HCT116 (cell line): ENCODE measurements around the gene ASPHD2. TPM values are rescaled to one million over a fixed set of nuclear protein-coding genes. Genes with fewer than 3 reads are reported as not detected.

Source experiments
- ATAC-seq: fragments of 200-7000 bp; cut with Tn5 transposase; 2 replicates; pipeline ENCODE4 v1.9.1; 2020; ENCODE audit warnings: mild to moderate bottlenecking, moderate library complexity
- BruUV-seq: library from RNA; stranded (reverse); fragments of 400-500 nt; replicated peaks from 2 replicates; lab custom pipeline; 2021; lab: Mats Ljungman, UMichigan
- CTCF ChIA-PET: fragments of 300-600 bp; sonication (Branson Sonifier 250); formaldehyde crosslinking; loops from one replicate; lab custom pipeline; 2021; ENCODE audit warnings: antibody characterized with exemption; lab: Charles Lee
- POLR2A ChIA-PET: fragments of 300-600, 350-600 bp; sonication (Branson Sonifier 250); formaldehyde crosslinking; loops from one replicate; lab custom pipeline; 2021; ENCODE audit warnings: antibody characterized with exemption; lab: Charles Lee
- RAD21 ChIA-PET, 2 experiments: fragments of 300-600 bp; sonication (Branson Sonifier 250); formaldehyde crosslinking; loops; one replicate each; lab custom pipeline; 2023; ENCODE audit warnings: low total read pairs in 2 of 2; ENCODE audit not compliant: uncharacterized antibody in 2 of 2, unreplicated experiment in 2 of 2, low non-redundant PET in 1 of 2; lab: Charles Lee
- DNase-seq: peaks from one replicate; pipeline ENCODE4 v3.0.0-alpha.2; 2010; ENCODE audit warnings: low read depth, low spot score
- H2AFZ ChIP-seq: fragments of 200-600 bp; shearing (Covaris generic), sonication (generic); 2 replicates; pipeline ENCODE4 v1.6.1; 2017; ENCODE audit warnings: low read depth, mixed run types, mixed read lengths, antibody characterized with exemption, low read length; ENCODE audit not compliant: poor library complexity, severe bottlenecking
- H3K27ac ChIP-seq: 2 replicates; pipeline ENCODE4 v1.5.1; 2012; ENCODE audit warnings: low read depth, low read length
- H3K27me3 ChIP-seq: fragments of 200-600 bp; sonication (generic); 2 replicates; pipeline ENCODE4 v1.6.1; 2016; ENCODE audit warnings: mixed run types, low read length, mixed read lengths; ENCODE audit not compliant: insufficient read depth
- H3K36me3 ChIP-seq, 2 experiments: fragments of 200-500 bp in 1 of 2; fragments of 200-600 bp in 1 of 2; sonication (Bioruptor generic) in 1 of 2; sonication (generic) in 1 of 2; 2 replicates each; pipeline versions ENCODE4 v1.5.1 to v1.6.1; 2014 to 2016; ENCODE audit warnings: low read length in 2 of 2, inconsistent platforms in 1 of 2, mixed read lengths in 1 of 2, mixed run types in 1 of 2; ENCODE audit not compliant: insufficient read depth in 2 of 2, control insufficient read depth in 1 of 2
- H3K4me1 ChIP-seq, 2 experiments: fragments of 200-600 bp in 1 of 2; sonication (generic) in 1 of 2; 2 replicates each; pipeline versions ENCODE4 v1.5.1 to v1.6.1; 2012 to 2017; ENCODE audit warnings: low read length in 2 of 2, inconsistent platforms in 1 of 2, mild to moderate bottlenecking in 1 of 2, mixed read lengths in 1 of 2, mixed run types in 1 of 2, moderate library complexity in 1 of 2; ENCODE audit not compliant: insufficient read depth in 2 of 2, control insufficient read depth in 1 of 2
- H3K4me2 ChIP-seq: fragments of 200-600 bp; sonication (generic); 2 replicates; pipeline ENCODE4 v1.6.1; 2017; ENCODE audit warnings: mixed run types, low read length, mixed read lengths
- H3K4me3 ChIP-seq, 2 experiments: fragments of 200-600 bp in 1 of 2; sonication (generic) in 1 of 2; replicated peaks in 1 of 2; 2 replicates each; pipeline ENCODE4 v1.5.1; 2011 to 2016; ENCODE audit warnings: low read length in 2 of 2, control low read depth in 1 of 2, low read depth in 1 of 2, mild to moderate bottlenecking in 1 of 2, mixed read lengths in 1 of 2, mixed run types in 1 of 2
- H3K79me2 ChIP-seq: fragments of 200-600 bp; sonication (generic); 2 replicates; pipeline ENCODE4 v1.6.1; 2017; ENCODE audit warnings: mild to moderate bottlenecking, mixed run types, low read length, moderate library complexity, mixed read lengths; ENCODE audit not compliant: insufficient read depth
- H3K9ac ChIP-seq: fragments of 200-600 bp; sonication (generic); 2 replicates; pipeline ENCODE4 v1.6.1; 2016; ENCODE audit warnings: low read length, mixed read lengths
- H3K9me2 ChIP-seq: fragments of 200-600 bp; sonication (generic), shearing (Covaris generic); 2 replicates; pipeline ENCODE4 v1.6.1; 2017; ENCODE audit warnings: mixed run types, mild to moderate bottlenecking, moderate library complexity; ENCODE audit not compliant: insufficient read depth
- H3K9me3 ChIP-seq, 2 experiments: fragments of 200-500 bp in 1 of 2; fragments of 200-600 bp in 1 of 2; sonication (Bioruptor generic) in 1 of 2; sonication (generic) in 1 of 2; 2 replicates each; pipeline ENCODE4 v1.6.1; 2014 to 2017; ENCODE audit warnings: low read length in 2 of 2, mixed read lengths in 2 of 2, inconsistent platforms in 1 of 2, low read depth in 1 of 2, mild to moderate bottlenecking in 1 of 2, mixed run types in 1 of 2, moderate library complexity in 1 of 2; ENCODE audit not compliant: control insufficient read depth in 1 of 2, insufficient read depth in 1 of 2
- H4K20me1 ChIP-seq: fragments of 200-600 bp; sonication (generic), shearing (Covaris generic); 2 replicates; pipeline ENCODE4 v1.6.1; 2017; ENCODE audit warnings: mixed run types, mild to moderate bottlenecking, moderate library complexity; ENCODE audit not compliant: insufficient read depth
- CEBPB ChIP-seq: IDR thresholded peaks from 2 replicates; pipeline ENCODE4 v1.6.1; 2012; ENCODE audit warnings: low read depth
- ELF1 ChIP-seq: IDR thresholded peaks from 2 replicates; pipeline ENCODE4 v1.6.1; 2012; ENCODE audit warnings: low read depth, borderline replicate concordance
- EZH2phosphoT487 ChIP-seq: fragments of 200-600 bp; IDR thresholded peaks from 2 replicates; pipeline ENCODE4 v1.6.1; 2018; ENCODE audit warnings: antibody characterized with exemption, borderline replicate concordance
- POLR2A ChIP-seq: IDR thresholded peaks from 2 replicates; pipeline ENCODE4 v1.7.0; 2011; ENCODE audit warnings: borderline replicate concordance; ENCODE audit not compliant: insufficient read depth, insufficient read length; ENCODE audit errors: extremely low read depth
- REST ChIP-seq: IDR thresholded peaks from 2 replicates; pipeline ENCODE4 v1.6.1; 2012; ENCODE audit warnings: low read depth
- SIN3A ChIP-seq: IDR thresholded peaks from 2 replicates; pipeline ENCODE4 v1.6.1; 2012; ENCODE audit warnings: low read depth
- SRF ChIP-seq: IDR thresholded peaks from 2 replicates; pipeline ENCODE4 v1.6.1; 2012; ENCODE audit warnings: low read depth
- intact Hi-C: fragments of 100-400 bp; cut with micrococcal nuclease; formaldehyde crosslinking; loops from 2 replicates; pipeline ENCODE4 v1.10.0; 2022
- total RNA-seq: library from RNA; stranded (reverse); gene quantifications from one replicate; pipeline ENCODE4 v1.2.1, GENCODE V29; 2021; ENCODE audit not compliant: unreplicated experiment
- TF ChIP-seq, protein P1 (sequence below), 3 experiments: fragments of 200-600 bp in 1 of 3; sonication (generic) in 1 of 3; IDR thresholded peaks in 2 of 3; conservative IDR thresholded peaks in 1 of 3; 2 replicates each; pipeline ENCODE4 v1.5.1; 2012 to 2017; ENCODE audit warnings: low read depth in 2 of 3, low read length in 2 of 3, antibody characterized with exemption in 1 of 3, borderline replicate concordance in 1 of 3, control low read depth in 1 of 3, mild to moderate bottlenecking in 1 of 3, mixed read lengths in 1 of 3, mixed run types in 1 of 3, moderate library complexity in 1 of 3; ENCODE audit not compliant: insufficient read depth in 1 of 3
- TF ChIP-seq, protein P2 (sequence below): IDR thresholded peaks from 2 replicates; pipeline ENCODE4 v1.6.1; 2011; ENCODE audit warnings: mild to moderate bottlenecking, low read length, moderate library complexity; ENCODE audit not compliant: insufficient replicate concordance; ENCODE audit errors: extremely low read depth

ASPHD2 gene
- total RNA-seq, 1 experiment from 2014 or later: 4.1 TPM

- H3K36me3 ChIP-seq: no peaks in the 10 kb centered on the region; a peak in 1 of 4 replicates
- BruUV-seq: no TSS peak
- POLR2A ChIA-PET: interaction anchor here (1.0 kb wide), 1 partner anchor 22 kb away, joined by 5 read pairs; no protein-coding TSS in a partner anchor
Observed at GRCh38 chr22:26446808-26447515, 17.9 kb downstream of the ASPHD2 start.

DNA sequence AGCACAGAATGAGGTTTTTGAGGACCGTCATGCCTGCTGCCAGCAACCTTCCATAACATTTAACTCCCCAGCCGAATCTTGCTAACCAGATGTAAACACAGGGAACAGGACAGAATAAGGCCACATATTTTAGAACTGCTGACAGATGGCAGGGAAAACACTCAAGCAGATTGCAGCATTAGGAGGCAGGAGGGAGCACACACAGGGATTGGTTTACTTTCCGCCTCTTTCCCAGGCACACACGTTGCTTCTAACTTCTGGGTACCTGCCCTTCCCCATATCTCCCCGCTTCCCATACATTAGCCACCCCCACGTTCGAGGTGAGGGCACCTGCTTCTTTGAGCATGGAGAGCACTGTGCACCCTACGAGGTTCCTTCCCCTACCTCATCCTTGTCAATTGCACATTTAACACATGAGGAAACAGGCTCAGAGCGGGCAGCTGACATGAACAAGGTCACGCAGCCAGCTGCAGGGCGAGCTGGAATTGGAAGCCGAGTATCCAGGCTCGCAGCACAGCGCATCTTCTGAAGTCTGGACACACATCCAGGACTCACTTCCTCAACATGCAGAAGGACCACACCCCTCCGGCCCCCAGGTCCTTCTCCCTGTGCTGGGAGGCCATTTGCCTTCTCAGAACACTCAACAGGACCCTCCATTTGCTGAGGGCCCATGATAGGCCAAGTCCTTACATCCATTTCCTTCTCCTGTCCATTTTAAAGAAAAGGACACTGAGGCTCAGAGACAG, 18.7 kb downstream of the ASPHD2 start:
- no peaks in the 10 kb centered on the region for H3K79me2 ChIP-seq
- DNase-seq (no peak), ATAC-seq (no peak)
- no peaks in the 10 kb centered on the region; a peak in 2 of 4 replicates for H3K36me3 ChIP-seq
- H3K4me3 ChIP-seq: no peak overlapping the region
- H3K9me2 ChIP-seq: no peaks in the 10 kb centered on the region
- no peaks in the 10 kb centered on the region for H3K27me3 ChIP-seq
- no peak overlapping the region for H3K9ac ChIP-seq
- no peak overlapping the region for H2AFZ ChIP-seq
- no peaks in the 10 kb centered on the region for H3K9me3 ChIP-seq
- intact Hi-C loops: no loop called here
- ChIA-PET RAD21 (no interaction called here), POLR2A (no interaction called here), CTCF (no interaction called here)
- no peak overlapping the region for H3K4me2 ChIP-seq
- BruUV-seq: no TSS peak
- H3K4me1 ChIP-seq: no peaks in the 10 kb centered on the region
- no peaks in the 10 kb centered on the region for H4K20me1 ChIP-seq
- no peak overlapping the region for H3K27ac ChIP-seq
- TF ChIP-seq SRF (no peak), POLR2A (no peak), SIN3A (no peak), REST (no peak), ELF1 (no peak)
- TF ChIP-seq, protein P1, sequence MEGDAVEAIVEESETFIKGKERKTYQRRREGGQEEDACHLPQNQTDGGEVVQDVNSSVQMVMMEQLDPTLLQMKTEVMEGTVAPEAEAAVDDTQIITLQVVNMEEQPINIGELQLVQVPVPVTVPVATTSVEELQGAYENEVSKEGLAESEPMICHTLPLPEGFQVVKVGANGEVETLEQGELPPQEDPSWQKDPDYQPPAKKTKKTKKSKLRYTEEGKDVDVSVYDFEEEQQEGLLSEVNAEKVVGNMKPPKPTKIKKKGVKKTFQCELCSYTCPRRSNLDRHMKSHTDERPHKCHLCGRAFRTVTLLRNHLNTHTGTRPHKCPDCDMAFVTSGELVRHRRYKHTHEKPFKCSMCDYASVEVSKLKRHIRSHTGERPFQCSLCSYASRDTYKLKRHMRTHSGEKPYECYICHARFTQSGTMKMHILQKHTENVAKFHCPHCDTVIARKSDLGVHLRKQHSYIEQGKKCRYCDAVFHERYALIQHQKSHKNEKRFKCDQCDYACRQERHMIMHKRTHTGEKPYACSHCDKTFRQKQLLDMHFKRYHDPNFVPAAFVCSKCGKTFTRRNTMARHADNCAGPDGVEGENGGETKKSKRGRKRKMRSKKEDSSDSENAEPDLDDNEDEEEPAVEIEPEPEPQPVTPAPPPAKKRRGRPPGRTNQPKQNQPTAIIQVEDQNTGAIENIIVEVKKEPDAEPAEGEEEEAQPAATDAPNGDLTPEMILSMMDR (IDR thresholded peaks at IDR 0.05 in 2 of 3, conservative IDR thresholded peaks at IDR 0.05 in 1 of 3; ENCODE audit: borderline replicate concordance in 1 of 3, insufficient read depth in 1 of 3, low read depth in 2 of 3, low read length in 2 of 3): no peak

More at GRCh38 chr22:26446808-26447515, 17.9 kb downstream of the ASPHD2 start:
- Histone ChIP-seq H4K20me1 (no peaks in the 10 kb centered on the region), H3K4me1 (no peaks in the 10 kb centered on the region)
- no peak for TF ChIP-seq POLR2A
- TF ChIP-seq, protein P2, sequence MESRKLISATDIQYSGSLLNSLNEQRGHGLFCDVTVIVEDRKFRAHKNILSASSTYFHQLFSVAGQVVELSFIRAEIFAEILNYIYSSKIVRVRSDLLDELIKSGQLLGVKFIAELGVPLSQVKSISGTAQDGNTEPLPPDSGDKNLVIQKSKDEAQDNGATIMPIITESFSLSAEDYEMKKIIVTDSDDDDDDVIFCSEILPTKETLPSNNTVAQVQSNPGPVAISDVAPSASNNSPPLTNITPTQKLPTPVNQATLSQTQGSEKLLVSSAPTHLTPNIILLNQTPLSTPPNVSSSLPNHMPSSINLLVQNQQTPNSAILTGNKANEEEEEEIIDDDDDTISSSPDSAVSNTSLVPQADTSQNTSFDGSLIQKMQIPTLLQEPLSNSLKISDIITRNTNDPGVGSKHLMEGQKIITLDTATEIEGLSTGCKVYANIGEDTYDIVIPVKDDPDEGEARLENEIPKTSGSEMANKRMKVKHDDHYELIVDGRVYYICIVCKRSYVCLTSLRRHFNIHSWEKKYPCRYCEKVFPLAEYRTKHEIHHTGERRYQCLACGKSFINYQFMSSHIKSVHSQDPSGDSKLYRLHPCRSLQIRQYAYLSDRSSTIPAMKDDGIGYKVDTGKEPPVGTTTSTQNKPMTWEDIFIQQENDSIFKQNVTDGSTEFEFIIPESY: no peak
- no peak for TF ChIP-seq CEBPB
- TF ChIP-seq EZH2phosphoT487: no peak
- TF ChIP-seq, all 23 proteins: peak for 0
- Histone ChIP-seq H3K9me2 (no peaks in the 10 kb centered on the region), H2AFZ (no peak overlapping the region), H3K4me2 (no peak overlapping the region), H3K9me3 (no peaks in the 10 kb centered on the region), H3K79me2 (no peaks in the 10 kb centered on the region), H3K9ac (no peak overlapping the region), H3K4me3 (no peak overlapping the region), H3K27me3 (no peaks in the 10 kb centered on the region), H3K27ac (no peak overlapping the region)
- DNase-seq: no peak
- intact Hi-C loops: no loop called here
- ChIA-PET CTCF (no interaction called here), RAD21 (no interaction called here)
- no peak for ATAC-seq
